K562 (cell line): ENCODE results near the gene SMURF1. TPM values are rescaled to one million over a fixed set of nuclear protein-coding genes. Genes with fewer than 3 reads are reported as not detected.

Experiments used
- ARID1B ChIP-seq: fragments of 450-650 bp; IDR thresholded peaks from 2 replicates; pipeline ENCODE4 v1.6.1; 2016; ENCODE audit warnings: antibody characterized with exemption, mild to moderate bottlenecking, inconsistent platforms
- ATF3 ChIP-seq, 2 experiments: fragments of 450-650 bp in 1 of 2; sonication (generic) in 1 of 2; formaldehyde crosslinking in 1 of 2; IDR thresholded peaks in 1 of 2; conservative IDR thresholded peaks in 1 of 2; 2 replicates each; pipeline versions ENCODE4 v1.6.1 to v1.8.1; 2016 to 2023; ENCODE audit warnings: mild to moderate bottlenecking in 2 of 2, moderate library complexity in 2 of 2, inconsistent platforms in 1 of 2, missing genetic modification reagents in 1 of 2
- C11orf30 ChIP-seq: fragments of 450-650 bp; IDR thresholded peaks from 2 replicates; pipeline ENCODE4 v1.6.1; 2016; ENCODE audit warnings: low read depth, mild to moderate bottlenecking
- CBX5 ChIP-seq: IDR thresholded peaks from 2 replicates; pipeline ENCODE4 v1.6.1; 2014; ENCODE audit warnings: low read depth, borderline replicate concordance
- CHD2 ChIP-seq: IDR thresholded peaks from 2 replicates; pipeline ENCODE4 v1.6.1; 2011; ENCODE audit warnings: low read depth, low read length
- EP300 ChIP-seq: IDR thresholded peaks from 2 replicates; pipeline ENCODE4 v1.6.1; 2012; ENCODE audit warnings: low read length, improper control_type of control experiment
- FOXK2 ChIP-seq, 2 experiments: fragments of 450-650 bp; IDR thresholded peaks in 1 of 2; conservative IDR thresholded peaks in 1 of 2; 2 replicates each; pipeline ENCODE4 v1.6.1; 2016; ENCODE audit warnings: low read depth in 2 of 2, mild to moderate bottlenecking in 1 of 2
- IRF9 ChIP-seq: fragments of 450-650 bp; IDR thresholded peaks from 2 replicates; pipeline ENCODE4 v1.6.1; 2016; ENCODE audit warnings: missing biosample characterization, missing genetic modification characterization
- KDM2B ChIP-seq: fragments of 250-450 bp; sonication (Bioruptor Pico); IDR thresholded peaks from 2 replicates; pipeline ENCODE4 v1.8.0; 2021; ENCODE audit warnings: mild to moderate bottlenecking, moderate library complexity
- KHSRP ChIP-seq: fragments of 450-650 bp; IDR thresholded peaks from 2 replicates; pipeline ENCODE4 v1.6.1; 2017
- MITF ChIP-seq: IDR thresholded peaks from 2 replicates; pipeline ENCODE4 v1.6.1; 2014; ENCODE audit warnings: antibody characterized with exemption
- MTF1 ChIP-seq: fragments of 250-450 bp; sonication (Bioruptor Pico); IDR thresholded peaks from 2 replicates; pipeline ENCODE4 v1.9.0; 2021; ENCODE audit warnings: moderate library complexity, mild to moderate bottlenecking, inconsistent platforms, borderline replicate concordance
- PHB ChIP-seq: fragments of 250-450 bp; sonication (Bioruptor Pico); IDR thresholded peaks from 2 replicates; pipeline ENCODE4 v1.5.0; 2021
- POLR2A ChIP-seq: fragments of 450-650 bp; conservative IDR thresholded peaks from 2 replicates; pipeline ENCODE4 v1.6.1; 2016
- POLR2H ChIP-seq: IDR thresholded peaks from 2 replicates; pipeline ENCODE4 v1.6.1; 2016; ENCODE audit warnings: missing genetic modification characterization, low read depth, mild to moderate bottlenecking, control low read depth, missing compliant biosample characterization, moderate library complexity
- PRPF4 ChIP-seq: fragments of 200-400 bp; formaldehyde crosslinking; IDR thresholded peaks from one replicate; pipeline ENCODE4 v1.6.1; 2017; ENCODE audit warnings: low read length, low read depth, mild to moderate bottlenecking; ENCODE audit not compliant: insufficient read depth, poor library complexity, severe bottlenecking
- RCOR1 ChIP-seq, 2 experiments: IDR thresholded peaks; 2 replicates each; pipeline ENCODE4 v1.6.1; 2012; ENCODE audit warnings: low read depth in 2 of 2, low read length in 2 of 2, borderline replicate concordance in 1 of 2, improper control_type of control experiment in 1 of 2
- TAF7 ChIP-seq: fragments of 450-650 bp; IDR thresholded peaks from 2 replicates; pipeline ENCODE4 v1.6.1; 2016; ENCODE audit warnings: missing genetic modification characterization, missing compliant biosample characterization
- ZNF146 ChIP-seq: IDR thresholded peaks from one replicate; pipeline ENCODE4 v1.6.1; 2018; ENCODE audit warnings: missing compliant biosample characterization; ENCODE audit not compliant: unreplicated experiment
- ZNF174 ChIP-seq: fragments of 250-450 bp; sonication (Bioruptor Pico); IDR thresholded peaks from 2 replicates; pipeline ENCODE4 v1.4.0; 2020; ENCODE audit warnings: mild to moderate bottlenecking
- ZNF696 ChIP-seq: fragments of 250-450 bp; sonication (Bioruptor Pico); conservative IDR thresholded peaks from 2 replicates; pipeline ENCODE4 v1.4.0; 2020; ENCODE audit warnings: mild to moderate bottlenecking, moderate library complexity
- ZNF77 ChIP-seq: fragments of 250-450 bp; sonication (Bioruptor Pico); IDR thresholded peaks from 2 replicates; pipeline ENCODE4 v1.5.0; 2020
- ZSCAN29 ChIP-seq: fragments of 450-650 bp; IDR thresholded peaks from 2 replicates; pipeline ENCODE4 v1.6.1; 2017
- polyA plus RNA-seq, 8 experiments: library from polyadenylated mRNA; depleted of rRNA in 4 of 8; stranded (reverse) in 5 of 8; unstranded in 3 of 8; fragments of >200 nt; fragmentation: Nextera tagmentation in 2 of 8; fragmentation: Illumina TruSeq in 1 of 8; extraction: Ambion mirVana in 2 of 8; extraction: Trizol in 1 of 8; gene quantifications; 2 replicates each; pipeline versions ENCODE4 v1.2.1 to v1.2.3, GENCODE V29; 2011 to 2014; ENCODE audit warnings: inconsistent platforms in 1 of 8, missing spikeins in 1 of 8
- total RNA-seq, 7 experiments: library from RNA; depleted of rRNA in 6 of 7; stranded (reverse); fragments of >200 nt in 6 of 7; fragmentation: Illumina TruSeq in 2 of 7; extraction: Trizol in 2 of 7; gene quantifications; 2 replicates each; pipeline versions ENCODE4 v1.2.1 to v1.2.3, GENCODE V29; 2011 to 2021; ENCODE audit warnings: low replicate concordance in 1 of 7
- TF ChIP-seq, protein P1 (sequence below): fragments of 250-450 bp; sonication (Bioruptor Pico); IDR thresholded peaks from 2 replicates; pipeline ENCODE4 v1.5.0; 2021
- TF ChIP-seq, protein P2 (sequence below): fragments of 250-450 bp; sonication (Bioruptor Pico); IDR thresholded peaks from 2 replicates; pipeline ENCODE4 v1.9.0; 2021; ENCODE audit warnings: mild to moderate bottlenecking

The SMURF1 gene
- total and polyA plus RNA-seq, 9 of the 15 experiments (the other 6 are each of a cell fraction or from before 2014, with no cell fraction given), result 1.0 to 20.1 (median 12.6) TPM

DNA sequence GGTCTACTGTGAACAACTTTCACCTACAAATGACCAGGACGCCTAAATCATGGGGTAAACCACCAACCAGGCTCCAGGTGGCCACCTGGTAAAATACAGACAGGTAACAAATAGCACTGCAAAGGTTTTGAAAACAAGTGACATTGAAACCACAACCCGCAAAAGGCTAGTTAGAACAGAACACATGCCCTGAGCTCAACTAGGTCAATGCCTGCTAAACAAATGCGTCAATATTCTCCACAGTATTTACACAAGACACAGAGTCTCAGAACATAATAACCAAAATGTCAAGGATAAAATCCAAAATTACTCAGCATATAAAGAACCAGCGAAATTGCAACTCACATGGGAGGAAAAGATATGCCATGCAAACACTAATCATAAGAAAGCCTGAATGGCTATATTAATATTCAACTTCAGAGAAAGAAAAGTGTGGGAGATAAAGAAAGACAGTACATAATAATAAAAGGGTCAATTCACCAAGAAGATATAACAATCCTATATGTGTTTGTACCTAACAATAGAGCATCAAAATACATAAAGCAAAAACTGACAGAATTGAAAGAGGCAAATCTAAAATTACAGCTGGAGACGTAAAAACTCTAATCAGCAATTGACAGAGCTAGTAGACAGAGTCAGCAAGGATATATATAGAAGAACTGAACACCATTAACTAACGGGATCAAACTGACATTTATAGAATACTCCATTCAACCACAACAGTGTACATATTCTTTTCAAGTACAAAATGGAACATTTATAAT is 47.6 kb downstream of the SMURF1 start (continued):
- TF ChIP-seq ZNF146 (CRISPR knock-in tag) (no peak), ZNF174 (CRISPR knock-in tag) (no peak), ZNF77 (CRISPR knock-in tag) (no peak), C11orf30 (peak; percentile 16; the same call in 1 of the 2 replicates), EP300 (no peak), POLR2A (no peak), MITF (no peak), PRPF4 (no peak), TAF7 (tag) (no peak), KHSRP (no peak), IRF9 (tag) (no peak), ZNF696 (CRISPR knock-in tag) (no peak), PHB (CRISPR knock-in tag) (no peak), KDM2B (no peak), POLR2H (tag) (no peak), ARID1B (peak; percentile 54), MTF1 (no peak), CHD2 (no peak), ZSCAN29 (no peak), CBX5 (no peak), RCOR1 (IDR thresholded peaks at IDR 0.05; ENCODE audit: borderline replicate concordance in 1 of 2, low read depth in 2 of 2, low read length in 2 of 2) (no peak), ATF3 (IDR thresholded peaks at IDR 0.05) (no peak), ATF3 (CRISPR knock-in tag; conservative IDR thresholded peaks at IDR 0.05) (no peak), FOXK2 (conservative IDR thresholded peaks at IDR 0.05 in 1 of 2, IDR thresholded peaks at IDR 0.05 in 1 of 2; ENCODE audit: low read depth in 2 of 2) (no peak)
- TF ChIP-seq, protein P1, sequence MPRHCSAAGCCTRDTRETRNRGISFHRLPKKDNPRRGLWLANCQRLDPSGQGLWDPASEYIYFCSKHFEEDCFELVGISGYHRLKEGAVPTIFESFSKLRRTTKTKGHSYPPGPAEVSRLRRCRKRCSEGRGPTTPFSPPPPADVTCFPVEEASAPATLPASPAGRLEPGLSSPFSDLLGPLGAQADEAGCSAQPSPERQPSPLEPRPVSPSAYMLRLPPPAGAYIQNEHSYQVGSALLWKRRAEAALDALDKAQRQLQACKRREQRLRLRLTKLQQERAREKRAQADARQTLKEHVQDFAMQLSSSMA (CRISPR knock-in tag), result no peak
- TF ChIP-seq, protein P2, sequence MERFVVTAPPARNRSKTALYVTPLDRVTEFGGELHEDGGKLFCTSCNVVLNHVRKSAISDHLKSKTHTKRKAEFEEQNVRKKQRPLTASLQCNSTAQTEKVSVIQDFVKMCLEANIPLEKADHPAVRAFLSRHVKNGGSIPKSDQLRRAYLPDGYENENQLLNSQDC (CRISPR knock-in tag), result no peak
